H1 (cell line): ENCODE measurements around the gene PA2G4. TPM values are rescaled to one million over a fixed set of nuclear protein-coding genes. Genes with fewer than 3 reads are reported as not detected.

Source experiments
- CTCF ChIA-PET: fragments of 300-600 bp; sonication (Branson Sonifier 250); formaldehyde crosslinking; loops from one replicate; lab custom pipeline; 2021; ENCODE audit not compliant: partially characterized antibody; lab: Charles Lee
- POLR2A ChIA-PET: fragments of 300-600 bp; sonication (Branson Sonifier 250); formaldehyde crosslinking; loops from one replicate; lab custom pipeline; 2021; ENCODE audit warnings: inconsistent platforms; ENCODE audit not compliant: partially characterized antibody; lab: Charles Lee
- DNase-seq, 2 experiments: peaks; one replicate each; pipeline versions ENCODE4 v3.0.0 to v3.0.0-alpha.2; 2010 to 2022; ENCODE audit warnings: low spot score in 2 of 2, low read depth in 1 of 2, mixed read lengths in 1 of 2
- FAIRE-seq: peaks from 2 replicates; lab custom pipeline; 2011; peaks lifted over from hg19 to GRCh38; lab: Jason Lieb, UNC
- H2AFZ ChIP-seq: 2 replicates; pipeline ENCODE4 v1.8.1; 2012; ENCODE audit warnings: low read length, inconsistent platforms
- H2AK5ac ChIP-seq: 2 replicates; pipeline ENCODE4 v1.6.1; 2013; ENCODE audit warnings: low read depth, low read length
- H2BK120ac ChIP-seq: replicated peaks from 2 replicates; pipeline ENCODE3; 2013; ENCODE audit warnings: low read depth, low read length, inconsistent platforms
- H2BK12ac ChIP-seq: 2 replicates; pipeline ENCODE4 v1.6.1; 2013; ENCODE audit warnings: low read depth, low read length
- H2BK15ac ChIP-seq: 2 replicates; pipeline ENCODE4 v1.6.1; 2013; ENCODE audit warnings: low read length
- H2BK20ac ChIP-seq: 2 replicates; pipeline ENCODE4 v1.6.1; 2013; ENCODE audit warnings: low read length
- H2BK5ac ChIP-seq: 2 replicates; pipeline ENCODE4 v1.6.1; 2013; ENCODE audit warnings: low read depth, low read length
- H3K14ac ChIP-seq: 2 replicates; pipeline ENCODE4 v1.6.1; 2013; ENCODE audit warnings: inconsistent platforms; ENCODE audit not compliant: insufficient read length
- H3K18ac ChIP-seq: 2 replicates; pipeline ENCODE4 v1.6.1; 2013; ENCODE audit warnings: low read length; ENCODE audit errors: extremely low read depth
- H3K23ac ChIP-seq: 2 replicates; pipeline ENCODE4 v1.6.1; 2013; ENCODE audit warnings: inconsistent platforms; ENCODE audit not compliant: insufficient read length
- H3K23me2 ChIP-seq: 2 replicates; pipeline ENCODE4 v1.6.1; 2013; ENCODE audit warnings: low read depth, low read length
- H3K27ac ChIP-seq: 2 replicates; pipeline ENCODE4 v1.6.1; 2011; ENCODE audit warnings: low read depth, low read length, inconsistent platforms
- H3K27me3 ChIP-seq, 4 experiments: replicated peaks in 1 of 4; 1 replicate in 1 of 4; 2 replicates in 3 of 4; pipeline versions ENCODE4 v1.6.1 to v1.8.1; 2011 to 2013; ENCODE audit warnings: low read length in 3 of 4, mild to moderate bottlenecking in 3 of 4, inconsistent platforms in 2 of 4, mixed read lengths in 2 of 4, moderate library complexity in 1 of 4; ENCODE audit not compliant: control insufficient read depth in 3 of 4, insufficient read depth in 3 of 4; ENCODE audit errors: extremely low read depth in 1 of 4
- H3K36me3 ChIP-seq, 4 experiments: 2 replicates each; pipeline versions ENCODE4 v1.6.1 to v1.8.1; 2011 to 2013; ENCODE audit warnings: mild to moderate bottlenecking in 4 of 4, low read length in 3 of 4, moderate library complexity in 2 of 4, control low read depth in 1 of 4, inconsistent platforms in 1 of 4; ENCODE audit not compliant: insufficient read depth in 4 of 4, control insufficient read depth in 2 of 4
- H3K4ac ChIP-seq: replicated peaks from 2 replicates; pipeline ENCODE3; 2013; ENCODE audit warnings: low read length, low read depth, mixed read lengths, inconsistent platforms; ENCODE audit not compliant: insufficient read length
- H3K4me1 ChIP-seq, 4 experiments: replicated peaks in 1 of 4; 1 replicate in 1 of 4; 2 replicates in 3 of 4; pipeline versions ENCODE4 v1.6.1 to v1.8.1; 2011 to 2013; ENCODE audit warnings: low read length in 3 of 4, inconsistent platforms in 2 of 4, mixed read lengths in 1 of 4; ENCODE audit not compliant: insufficient read depth in 4 of 4, control insufficient read depth in 3 of 4
- H3K4me2 ChIP-seq, 2 experiments: 2 replicates each; pipeline versions ENCODE4 v1.6.1 to v1.8.1; 2011 to 2013; ENCODE audit warnings: low read depth in 2 of 2, low read length in 2 of 2, control low read depth in 1 of 2, inconsistent platforms in 1 of 2, mild to moderate bottlenecking in 1 of 2; ENCODE audit not compliant: insufficient read depth in 1 of 2
- H3K4me3 ChIP-seq, 4 experiments: fragments of 200-600, 300-600 bp in 1 of 4; sonication (generic), shearing (Covaris generic), sonication (Bioruptor Twin) in 1 of 4; 2 replicates each; pipeline versions ENCODE4 v1.5.1 to v1.8.1; 2011 to 2016; ENCODE audit warnings: low read length in 4 of 4, low read depth in 3 of 4, control low read depth in 2 of 4, inconsistent platforms in 2 of 4, mild to moderate bottlenecking in 2 of 4, mixed read lengths in 1 of 4, moderate library complexity in 1 of 4; ENCODE audit not compliant: insufficient read depth in 2 of 4; ENCODE audit errors: extremely low read depth in 1 of 4
- H3K56ac ChIP-seq: replicated peaks from 2 replicates; pipeline ENCODE3; 2013; ENCODE audit warnings: low read depth, mild to moderate bottlenecking, mixed read lengths, low read length, inconsistent platforms; ENCODE audit not compliant: insufficient read length
- H3K79me1 ChIP-seq: 2 replicates; pipeline ENCODE4 v1.6.1; 2013; ENCODE audit warnings: low read depth, low read length, control low read depth
- H3K79me2 ChIP-seq, 2 experiments: 2 replicates each; pipeline versions ENCODE4 v1.6.1 to v1.8.1; 2012 to 2013; ENCODE audit warnings: low read length in 2 of 2, mild to moderate bottlenecking in 2 of 2, inconsistent platforms in 1 of 2; ENCODE audit not compliant: insufficient read depth in 2 of 2, control insufficient read depth in 1 of 2
- H3K9ac ChIP-seq, 4 experiments: replicated peaks in 1 of 4; 1 replicate in 1 of 4; 2 replicates in 3 of 4; pipeline versions ENCODE4 v1.6.1 to v1.8.1; 2011 to 2013; ENCODE audit warnings: low read depth in 3 of 4, low read length in 3 of 4, control low read depth in 2 of 4, mild to moderate bottlenecking in 2 of 4, moderate library complexity in 2 of 4, inconsistent platforms in 1 of 4; ENCODE audit errors: extremely low read depth in 1 of 4
- H3K9me3 ChIP-seq, 2 experiments: 2 replicates each; pipeline versions ENCODE4 v1.6.1 to v1.8.1; 2012 to 2013; ENCODE audit warnings: mild to moderate bottlenecking in 2 of 2, moderate library complexity in 2 of 2, control low read depth in 1 of 2, inconsistent platforms in 1 of 2, low read depth in 1 of 2, low read length in 1 of 2, mixed read lengths in 1 of 2; ENCODE audit not compliant: insufficient read depth in 2 of 2
- H4K20me1 ChIP-seq, 2 experiments: replicated peaks in 1 of 2; 2 replicates each; pipeline versions ENCODE3 to v1.8.1; 2011 to 2013; ENCODE audit warnings: inconsistent platforms in 2 of 2, low read length in 2 of 2, mild to moderate bottlenecking in 1 of 2; ENCODE audit not compliant: insufficient read depth in 2 of 2, control insufficient read depth in 1 of 2
- H4K5ac ChIP-seq: 2 replicates; pipeline ENCODE4 v1.6.1; 2013; ENCODE audit warnings: low read length, low read depth, mixed read lengths, inconsistent platforms; ENCODE audit not compliant: insufficient read length
- H4K8ac ChIP-seq: 2 replicates; pipeline ENCODE4 v1.8.0; 2013; ENCODE audit warnings: mild to moderate bottlenecking, moderate library complexity, low read length, inconsistent platforms; ENCODE audit not compliant: insufficient read depth; ENCODE audit errors: extremely low read depth
- H4K91ac ChIP-seq: replicated peaks from 2 replicates; pipeline ENCODE3; 2013; ENCODE audit warnings: low read length, mixed read lengths, inconsistent platforms; ENCODE audit not compliant: insufficient read length
- EGR1 ChIP-seq: IDR thresholded peaks from 2 replicates; pipeline ENCODE4 v1.6.1; 2011; ENCODE audit warnings: low read depth, low read length, borderline replicate concordance
- SIX5 ChIP-seq: IDR thresholded peaks from 2 replicates; pipeline ENCODE4 v1.6.1; 2011; ENCODE audit warnings: mild to moderate bottlenecking, low read depth, low read length
- SP4 ChIP-seq: IDR thresholded peaks from 2 replicates; pipeline ENCODE4 v1.6.1; 2012; ENCODE audit warnings: low read length, inconsistent platforms
- WGBS, 2 experiments: shearing (Covaris generic) in 1 of 2; methylation state at CpG; one replicate each; pipeline versions ENCODE4 v1.1.6 to v1.1.7; 2013 to 2015; ENCODE audit warnings: low lambda C conversion rate in 2 of 2, mixed read lengths in 2 of 2, inconsistent platforms in 1 of 2, low coverage in 1 of 2, missing lambda C conversion rate in 1 of 2; ENCODE audit not compliant: insufficient replicate concordance in 2 of 2, insufficient coverage in 1 of 2, insufficient read length in 1 of 2; ENCODE audit errors: extremely low coverage in 1 of 2, missing lambda C conversion rate in 1 of 2; 5-methylcytosine and 5-hydroxymethylcytosine counted together
- polyA plus RNA-seq, 7 experiments: library from polyadenylated mRNA; depleted of rRNA in 3 of 7; stranded (reverse) in 5 of 7; unstranded in 2 of 7; fragments of >200 nt in 5 of 7; fragments of 200-250 nt in 2 of 7; gene quantifications; 1 replicate in 5 of 7; 2 replicates in 1 of 7; 4 replicates in 1 of 7; pipeline versions ENCODE4 v1.2.1 to v1.2.3, GENCODE V29; 2011 to 2013; ENCODE audit warnings: missing spikeins in 2 of 7, mixed read lengths in 2 of 7
- total RNA-seq: library from RNA; stranded (reverse); fragmentation: NEBNext Ultra II Directional; extraction: Animal tissue kit (Norgen Biotek cat#: 25700); gene quantifications from 2 replicates; pipeline ENCODE4 v1.2.1, GENCODE V29; 2021

The PA2G4 gene
- total and polyA plus RNA-seq, 2 of the 8 experiments (the other 6 are each of a cell fraction or from before 2014, with no cell fraction given), result 159 to 242 TPM

GRCh38 chr12:56122637-56123036 lies 18.3 kb downstream of the PA2G4 start:
- H3K27me3 ChIP-seq, result no peaks in the 10 kb centered on the region
- H3K23ac ChIP-seq, result no peak overlapping the region
- H3K18ac ChIP-seq, result no peak overlapping the region
- H4K91ac ChIP-seq, result no peak overlapping the region
- DNase-seq, result no peak
- no peak overlapping the region for H4K5ac ChIP-seq
- no peak overlapping the region for H2BK12ac ChIP-seq
- POLR2A ChIA-PET, result interaction anchor here (0.6 to 2.2 kb wide), 6 partner anchors 11 to 465 kb away, joined by 3 to 4 read pairs (median 4); no protein-coding TSS in a partner anchor
- peaks cover 0 to 3% of the 10 kb centered on the region in 2 experiments for H4K20me1 ChIP-seq
- TF ChIP-seq EGR1 (no peak), SIX5 (no peak), SP4 (no peak)
- H3K9me3 ChIP-seq, result no peaks in the 10 kb centered on the region
- no peaks in the 10 kb centered on the region; the same call in 1 of the 2 replicates for H3K79me1 ChIP-seq
- H3K4ac ChIP-seq, result no peak overlapping the region
- H2BK5ac ChIP-seq, result no peak overlapping the region
- H3K36me3 ChIP-seq, result peaks cover 0 to 11% (median 4%) of the 10 kb centered on the region in 4 experiments; a peak in 6 of 8 replicates
- no peak overlapping the region for H3K56ac ChIP-seq
- H3K4me2 ChIP-seq, result no peak overlapping the region
- WGBS, 2 experiments, result 92% methylated on average over 2 of the region's 2 CpGs; no CpG with 5 or more reads in 1 of the 2 experiments
- no peak overlapping the region for H3K14ac ChIP-seq
- H3K27ac ChIP-seq, result no peak overlapping the region
- H3K4me3 ChIP-seq, result no peak overlapping the region
- peaks cover 0 to 4% of the 10 kb centered on the region in 2 experiments; a peak in 1 of 4 replicates for H3K79me2 ChIP-seq
- CTCF ChIA-PET, result interaction anchor here (0.6 to 1.8 kb wide), 6 partner anchors 14 to 255 kb away, joined by 3 to 7 read pairs (median 4); partner anchors contain the start of genes RNF41 and SMARCC2
- H2BK120ac ChIP-seq, result no peak overlapping the region
- H3K4me1 ChIP-seq, result peaks cover 0 to 16% (median 10%) of the 10 kb centered on the region in 4 experiments; a peak in 5 of 7 replicates
- H2BK20ac ChIP-seq, result no peak overlapping the region
- H4K8ac ChIP-seq, result no peak overlapping the region
- H3K23me2 ChIP-seq, result peaks cover 8% of the 10 kb centered on the region
- no peak overlapping the region for H2AFZ ChIP-seq
- no peak overlapping the region for H2AK5ac ChIP-seq
- no peak overlapping the region for H2BK15ac ChIP-seq
- H3K9ac ChIP-seq, result no peak overlapping the region
- FAIRE-seq, result no peak
